Globus pallidus (tissue), 1 donor: ENCODE measurements around the gene ANKRD33.

ENCODE experiments used
- DNase-seq: peaks from one replicate; pipeline ENCODE4 v3.0.0-alpha.2; 2015; ENCODE audit warnings: low spot score

ANKRD33 gene

GRCh38 chr12:51920046-51920445, 32.1 kb downstream of the ANKRD33 start:
- DNase-seq: no peak

- DNase-seq: no peak
These were observed 33.3 kb downstream of the ANKRD33 start for GRCh38 chr12:51921017-51921725.

GRCh38 chr12:51922146-51922545, 34.2 kb downstream of the ANKRD33 start:
- no peak for DNase-seq

GRCh38 chr12:51922762-51923505, 35.0 kb downstream of the ANKRD33 start:
- DNase-seq: peak; percentile 58

- no peak for DNase-seq
These were observed 35.8 kb downstream of the ANKRD33 start for GRCh38 chr12:51923506-51924365.

- no peak for DNase-seq
These were observed 36.8 kb downstream of the ANKRD33 start for GRCh38 chr12:51924551-51925319.

- no peak for DNase-seq
These were observed 37.6 kb downstream of the ANKRD33 start for GRCh38 chr12:51925346-51926063.

GRCh38 chr12:51926064-51926632, 38.2 kb downstream of the ANKRD33 start:
- no peak for DNase-seq

GRCh38 chr12:51926718-51927117, 38.8 kb downstream of the ANKRD33 start:
- no peak for DNase-seq

GRCh38 chr12:51932218-51933076, 44.5 kb downstream of the ANKRD33 start:
- DNase-seq: no peak

- no peak for DNase-seq
These were observed 46.2 kb downstream of the ANKRD33 start for GRCh38 chr12:51934080-51934479.

GRCh38 chr12:51937926-51938325, 50.0 kb downstream of the ANKRD33 start:
- DNase-seq: no peak

- no peak for DNase-seq
These were observed 50.8 kb downstream of the ANKRD33 start for GRCh38 chr12:51938726-51939125.

GRCh38 chr12:51941011-51941581, 53.2 kb downstream of the ANKRD33 start:
- no peak for DNase-seq
